ENCODE measurements around the gene CDH24.

Gene CDH24

DNA sequence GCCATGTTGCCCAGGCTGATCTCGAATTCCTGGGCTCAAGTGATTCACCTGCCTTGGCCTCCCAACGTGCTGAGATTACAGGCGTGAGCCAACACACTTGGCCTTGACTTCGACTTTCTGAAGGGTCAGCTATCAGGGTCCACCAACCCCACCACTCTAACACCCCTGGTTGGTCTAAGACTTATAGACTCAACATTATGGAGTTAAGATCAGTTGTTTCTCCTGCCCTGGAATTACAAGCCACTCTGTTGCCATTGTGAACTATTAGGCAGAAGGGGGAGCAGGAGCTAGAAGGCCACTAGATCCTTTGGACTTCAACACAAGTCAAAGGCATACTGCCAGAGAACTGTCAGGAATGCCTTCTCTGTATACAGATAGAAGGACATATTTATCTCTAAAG is 17.2 kb downstream of the CDH24 start:
- H3K4me1 ChIP-seq (ENCODE audit: control insufficient read depth in 1 of 2, insufficient read depth in 2 of 2, low read length in 2 of 2): no peaks in the 10 kb centered on the region
- no peaks in the 10 kb centered on the region for H3K27me3 ChIP-seq (ENCODE audit: low read depth, low read length)
- no peak overlapping the region for H3K4me3 ChIP-seq (ENCODE audit: low read depth in 1 of 2, low read length in 2 of 2)
- no peaks in the 10 kb centered on the region for H3K9me3 ChIP-seq (ENCODE audit: control insufficient read depth in 1 of 2, low read length in 2 of 2)
- no peaks in the 10 kb centered on the region for H3K36me3 ChIP-seq (ENCODE audit: control insufficient read depth in 1 of 2, insufficient read depth in 2 of 2, low read length in 2 of 2)
- H3K27ac ChIP-seq (ENCODE audit: low read length): no peak overlapping the region

- H3K9me3 ChIP-seq (ENCODE audit: control insufficient read depth in 1 of 2, low read length in 2 of 2): no peaks in the 10 kb centered on the region
- H3K27me3 ChIP-seq (ENCODE audit: low read depth, low read length): no peaks in the 10 kb centered on the region
- H3K27ac ChIP-seq (ENCODE audit: low read length): peak overlapping the region; percentile 99
- peaks cover 9 to 25% of the 10 kb centered on the region in 2 donors for H3K36me3 ChIP-seq (ENCODE audit: control insufficient read depth in 1 of 2, insufficient read depth in 2 of 2, low read length in 2 of 2)
- peak overlapping the region; percentile 91 to 99 for H3K4me3 ChIP-seq (ENCODE audit: low read depth in 1 of 2, low read length in 2 of 2)
- H3K4me1 ChIP-seq (ENCODE audit: control insufficient read depth in 1 of 2, insufficient read depth in 2 of 2, low read length in 2 of 2): peaks cover 0 to 17% of the 10 kb centered on the region in 2 donors
These were observed 21.8 kb downstream of the CDH24 start for GRCh38 chr14:23035303-23036144.

DNA sequence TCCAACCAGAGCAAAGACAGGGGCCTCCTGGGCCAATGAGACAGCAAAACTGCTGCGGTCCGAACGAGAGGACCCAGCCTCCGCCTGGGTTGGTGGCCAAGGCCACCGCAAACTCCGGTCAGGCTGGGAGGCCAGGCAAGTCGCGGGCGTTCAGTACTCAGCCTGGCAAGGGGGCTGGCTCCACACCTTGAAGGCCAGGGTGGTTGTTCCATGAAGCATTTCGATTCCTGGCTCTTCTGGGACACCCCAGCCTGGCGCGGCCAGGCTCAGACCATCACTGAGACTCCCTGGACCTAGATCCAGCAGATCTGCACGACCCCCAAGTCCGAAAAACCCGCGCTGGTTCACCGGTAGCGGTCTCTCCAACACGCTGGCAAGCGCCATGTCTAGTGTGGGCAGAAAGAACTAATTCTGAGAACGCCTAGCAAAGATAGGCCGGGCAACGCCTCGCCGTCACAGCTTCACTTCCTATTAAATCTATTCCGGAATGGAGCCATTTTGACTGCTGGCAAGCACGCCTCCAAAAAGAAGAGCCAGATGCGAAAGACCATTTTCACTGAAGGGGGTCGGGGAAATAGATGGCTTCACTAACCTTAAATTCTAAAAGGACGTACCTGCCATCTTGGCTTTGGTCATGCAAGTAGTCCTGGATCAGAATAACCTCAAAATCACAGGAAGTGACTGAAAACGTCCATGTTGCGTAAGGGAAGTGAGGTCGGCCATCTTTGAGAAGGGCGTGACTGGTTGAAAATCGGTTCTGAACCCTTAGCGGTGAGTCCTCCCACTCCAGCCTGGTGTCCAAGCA is 22.6 kb downstream of the CDH24 start, which contains the start of gene PSMB5:
TSS of gene PSMB5 (minus strand) at position 403 of the 805 bp plus-strand sequence. CDS start at position 384, 19 bp downstream.
- H3K4me3 ChIP-seq (ENCODE audit: low read depth in 1 of 2, low read length in 2 of 2): peak within 1 kb of the TSS; percentile 91 to 99
- H3K9me3 ChIP-seq (ENCODE audit: control insufficient read depth in 1 of 2, low read length in 2 of 2): no peaks in the 10 kb centered on the region
- peak within 1 kb of the TSS; percentile 99 for H3K27ac ChIP-seq (ENCODE audit: low read length)
- H3K36me3 ChIP-seq (ENCODE audit: control insufficient read depth in 1 of 2, insufficient read depth in 2 of 2, low read length in 2 of 2): peaks cover 9 to 29% of the 10 kb centered on the region in 2 donors
- H3K27me3 ChIP-seq (ENCODE audit: low read depth, low read length): no peaks in the 10 kb centered on the region
- H3K4me1 ChIP-seq (ENCODE audit: control insufficient read depth in 1 of 2, insufficient read depth in 2 of 2, low read length in 2 of 2): peaks cover 0 to 17% of the 10 kb centered on the region in 2 donors

DNA sequence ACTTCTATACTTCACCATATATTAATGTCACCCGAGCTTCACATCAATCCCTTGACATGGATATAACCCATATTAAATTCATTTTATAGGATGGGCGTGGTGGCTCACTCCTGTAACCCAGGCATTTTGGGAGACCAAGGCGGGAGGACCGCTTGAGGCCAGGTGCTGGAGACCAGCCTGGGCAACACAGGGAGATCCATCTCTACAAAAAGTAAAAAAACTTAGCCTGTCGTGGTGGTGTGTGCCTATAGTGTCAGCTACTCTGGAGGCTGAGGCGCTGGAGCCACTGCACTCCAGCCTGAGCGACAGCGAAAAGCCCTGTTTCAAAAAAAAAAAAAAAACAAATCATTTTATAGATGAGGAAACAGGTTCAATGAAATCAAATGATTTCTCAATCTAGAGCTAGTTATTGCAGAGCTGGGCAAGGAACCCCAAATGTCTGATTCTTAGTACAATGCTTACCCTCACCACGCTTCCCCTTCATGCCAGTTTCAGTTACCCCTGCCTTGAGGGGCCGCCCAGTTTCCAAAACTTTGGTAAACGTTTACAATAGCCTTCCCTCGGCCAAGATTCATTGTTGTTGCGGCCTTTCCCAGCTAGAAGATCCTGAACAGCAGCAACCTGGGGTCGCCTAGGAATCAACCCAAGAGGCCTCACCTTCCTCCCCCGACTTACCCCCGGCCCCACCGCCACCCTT is 23.4 kb downstream of the CDH24 start:
- H3K4me1 ChIP-seq (ENCODE audit: control insufficient read depth in 1 of 2, insufficient read depth in 2 of 2, low read length in 2 of 2): peaks cover 0 to 17% of the 10 kb centered on the region in 2 donors
- H3K27ac ChIP-seq (ENCODE audit: low read length): peak overlapping the region; percentile 99
- no peaks in the 10 kb centered on the region for H3K27me3 ChIP-seq (ENCODE audit: low read depth, low read length)
- H3K9me3 ChIP-seq (ENCODE audit: control insufficient read depth in 1 of 2, low read length in 2 of 2): no peaks in the 10 kb centered on the region
- peaks cover 13 to 29% of the 10 kb centered on the region in 2 donors for H3K36me3 ChIP-seq (ENCODE audit: control insufficient read depth in 1 of 2, insufficient read depth in 2 of 2, low read length in 2 of 2)
- peak overlapping the region; percentile 91 to 99 for H3K4me3 ChIP-seq (ENCODE audit: low read depth in 1 of 2, low read length in 2 of 2)

DNA sequence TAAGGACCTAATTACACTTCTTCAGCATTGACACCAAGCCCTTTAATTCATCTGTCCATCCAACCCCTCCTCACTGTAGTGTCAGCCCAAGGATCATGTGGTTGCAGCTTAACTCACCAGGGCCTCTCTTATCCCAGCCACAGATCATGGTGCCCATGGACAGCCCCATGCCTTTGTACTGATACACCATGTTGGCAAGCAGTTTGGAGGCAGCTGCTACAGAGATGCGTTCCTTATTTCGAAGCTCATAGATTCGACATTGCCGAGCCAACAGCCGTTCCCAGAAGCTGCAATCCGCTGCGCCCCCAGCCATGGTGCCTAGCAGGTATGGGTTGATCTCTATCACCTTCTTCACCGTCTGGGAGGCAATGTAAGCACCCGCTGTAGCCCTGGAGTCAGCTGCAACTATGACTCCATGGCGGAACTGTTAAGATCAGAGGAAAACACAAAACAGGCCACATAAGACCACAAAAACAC is 24.0 kb downstream of the CDH24 start:
- H3K4me3 ChIP-seq (ENCODE audit: low read depth in 1 of 2, low read length in 2 of 2): peak overlapping the region; percentile 91 to 99
- H3K27ac ChIP-seq (ENCODE audit: low read length): no peak overlapping the region
- H3K27me3 ChIP-seq (ENCODE audit: low read depth, low read length): no peaks in the 10 kb centered on the region
- peaks cover 13 to 29% of the 10 kb centered on the region in 2 donors for H3K36me3 ChIP-seq (ENCODE audit: control insufficient read depth in 1 of 2, insufficient read depth in 2 of 2, low read length in 2 of 2)
- no peaks in the 10 kb centered on the region for H3K9me3 ChIP-seq (ENCODE audit: control insufficient read depth in 1 of 2, low read length in 2 of 2)
- peaks cover 0 to 17% of the 10 kb centered on the region in 2 donors for H3K4me1 ChIP-seq (ENCODE audit: control insufficient read depth in 1 of 2, insufficient read depth in 2 of 2, low read length in 2 of 2)

GRCh38 chr14:23030936-23031335 is 26.4 kb downstream of the CDH24 start:
- Histone ChIP-seq H3K4me1 (ENCODE audit: control insufficient read depth in 1 of 2, insufficient read depth in 2 of 2, low read length in 2 of 2) (peaks cover 0 to 17% of the 10 kb centered on the region in 2 donors), H3K36me3 (ENCODE audit: control insufficient read depth in 1 of 2, insufficient read depth in 2 of 2, low read length in 2 of 2) (peaks cover 15 to 34% of the 10 kb centered on the region in 2 donors), H3K4me3 (ENCODE audit: low read depth in 1 of 2, low read length in 2 of 2) (no peak overlapping the region), H3K27me3 (ENCODE audit: low read depth, low read length) (no peaks in the 10 kb centered on the region), H3K9me3 (ENCODE audit: control insufficient read depth in 1 of 2, low read length in 2 of 2) (no peaks in the 10 kb centered on the region), H3K27ac (ENCODE audit: low read length) (no peak overlapping the region)

GRCh38 chr14:23028799-23029198 is 28.5 kb downstream of the CDH24 start:
- H3K36me3 ChIP-seq (ENCODE audit: control insufficient read depth in 1 of 2, insufficient read depth in 2 of 2, low read length in 2 of 2): peaks cover 28 to 37% of the 10 kb centered on the region in 2 donors
- no peaks in the 10 kb centered on the region for H3K27me3 ChIP-seq (ENCODE audit: low read depth, low read length)
- no peak overlapping the region for H3K27ac ChIP-seq (ENCODE audit: low read length)
- H3K4me1 ChIP-seq (ENCODE audit: control insufficient read depth in 1 of 2, insufficient read depth in 2 of 2, low read length in 2 of 2): peaks cover 0 to 10% of the 10 kb centered on the region in 2 donors
- H3K4me3 ChIP-seq (ENCODE audit: low read depth in 1 of 2, low read length in 2 of 2): no peak overlapping the region
- no peaks in the 10 kb centered on the region for H3K9me3 ChIP-seq (ENCODE audit: control insufficient read depth in 1 of 2, low read length in 2 of 2)

DNA sequence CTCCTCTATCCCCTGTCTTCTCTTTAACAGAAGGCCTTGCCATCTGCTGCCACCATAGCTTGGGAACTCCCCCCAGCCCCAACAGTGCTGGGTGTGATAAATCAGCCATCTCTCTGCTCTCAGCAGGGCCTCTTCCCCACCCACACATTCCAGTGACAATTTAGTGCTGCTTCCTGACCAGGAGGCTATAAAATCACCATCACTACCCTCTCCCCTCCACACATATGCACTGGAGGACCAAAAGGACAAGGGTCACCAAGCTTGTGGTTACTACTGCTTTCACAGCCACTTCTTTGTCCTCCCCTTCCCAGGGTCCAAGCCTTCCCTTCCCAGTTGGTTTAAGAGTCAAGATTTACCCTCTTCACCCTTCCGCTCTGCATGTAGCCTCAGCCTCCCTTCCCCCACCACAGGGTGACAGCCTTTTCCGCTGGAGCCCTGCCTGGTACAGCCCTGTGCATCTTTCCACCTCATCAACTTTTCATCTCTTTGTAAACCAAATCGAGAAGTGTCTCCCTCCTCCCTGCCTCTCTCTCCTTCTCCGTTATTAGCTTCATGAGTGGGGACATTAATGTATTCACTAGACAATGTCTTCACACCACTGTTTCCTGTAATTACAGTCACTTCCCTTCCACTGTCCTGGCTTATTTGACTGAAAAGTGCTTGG is 32.0 kb downstream of the CDH24 start:
- H3K9me3 ChIP-seq (ENCODE audit: control insufficient read depth in 1 of 2, low read length in 2 of 2): no peaks in the 10 kb centered on the region
- peaks cover 17 to 19% of the 10 kb centered on the region in 2 donors for H3K36me3 ChIP-seq (ENCODE audit: control insufficient read depth in 1 of 2, insufficient read depth in 2 of 2, low read length in 2 of 2)
- H3K27me3 ChIP-seq (ENCODE audit: low read depth, low read length): no peaks in the 10 kb centered on the region
- H3K4me3 ChIP-seq (ENCODE audit: low read depth in 1 of 2, low read length in 2 of 2): no peak overlapping the region
- no peaks in the 10 kb centered on the region for H3K4me1 ChIP-seq (ENCODE audit: control insufficient read depth in 1 of 2, insufficient read depth in 2 of 2, low read length in 2 of 2)
- no peak overlapping the region for H3K27ac ChIP-seq (ENCODE audit: low read length)

- Histone ChIP-seq H3K36me3 (ENCODE audit: control insufficient read depth in 1 of 2, insufficient read depth in 2 of 2, low read length in 2 of 2) (peaks cover 16 to 19% of the 10 kb centered on the region in 2 donors), H3K27me3 (ENCODE audit: low read depth, low read length) (no peaks in the 10 kb centered on the region), H3K4me1 (ENCODE audit: control insufficient read depth in 1 of 2, insufficient read depth in 2 of 2, low read length in 2 of 2) (no peaks in the 10 kb centered on the region)
These were observed 32.7 kb downstream of the CDH24 start for GRCh38 chr14:23024612-23025075.

DNA sequence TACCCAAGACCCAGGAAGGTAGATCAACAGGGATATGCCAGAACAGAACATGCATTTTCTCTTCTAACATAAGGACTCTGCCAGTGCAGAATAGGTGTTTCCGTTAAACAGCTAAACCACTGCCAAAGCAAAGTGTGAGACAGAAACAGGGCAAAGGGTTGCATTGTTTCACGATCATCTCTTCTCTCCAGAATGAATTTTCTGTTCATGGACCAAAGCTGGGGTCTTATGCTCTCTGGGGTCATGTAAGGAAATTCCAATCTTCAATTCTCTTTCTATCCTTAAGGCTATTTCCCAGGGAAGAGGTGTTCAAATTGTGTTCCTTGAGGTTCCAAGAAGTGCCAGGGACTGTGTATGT is 33.5 kb downstream of the CDH24 start:
- no peak overlapping the region for H3K27ac ChIP-seq (ENCODE audit: low read length)
- H3K36me3 ChIP-seq (ENCODE audit: control insufficient read depth in 1 of 2, insufficient read depth in 2 of 2, low read length in 2 of 2): peaks cover 15 to 16% of the 10 kb centered on the region in 2 donors

More at GRCh38 chr14:23024612-23025075, 32.7 kb downstream of the CDH24 start:
- no peak overlapping the region for H3K4me3 ChIP-seq (ENCODE audit: low read depth in 1 of 2, low read length in 2 of 2)
- no peak overlapping the region for H3K27ac ChIP-seq (ENCODE audit: low read length)
- no peaks in the 10 kb centered on the region for H3K9me3 ChIP-seq (ENCODE audit: control insufficient read depth in 1 of 2, low read length in 2 of 2)

More for the DNA sequence above, 33.5 kb downstream of the CDH24 start:
- H3K4me1 ChIP-seq (ENCODE audit: control insufficient read depth in 1 of 2, insufficient read depth in 2 of 2, low read length in 2 of 2): no peaks in the 10 kb centered on the region
- H3K4me3 ChIP-seq (ENCODE audit: low read depth in 1 of 2, low read length in 2 of 2): no peak overlapping the region
- H3K27me3 ChIP-seq (ENCODE audit: low read depth, low read length): no peaks in the 10 kb centered on the region
- no peaks in the 10 kb centered on the region for H3K9me3 ChIP-seq (ENCODE audit: control insufficient read depth in 1 of 2, low read length in 2 of 2)

All from muscle layer of duodenum (tissue), 2 donors.